ENCODE data around the gene ZSWIM5.

GRCh38 chr1:45095450-45095849 lies 111.0 kb downstream of the ZSWIM5 start:
- TF ChIP-seq CTCF (IDR thresholded peaks at IDR 0.05): no peak
- no peak for TF ChIP-seq POLR2A (IDR thresholded peaks at IDR 0.05)
- no peak for TF ChIP-seq POLR2AphosphoS5 (IDR thresholded peaks at IDR 0.05; ENCODE audit: insufficient read depth in 1 of 2, low read depth in 1 of 2)
